Karpas-422 (cell line): ENCODE data around the gene TADA2B. TPM values are rescaled to one million over a fixed set of nuclear protein-coding genes. Genes with fewer than 3 reads are reported as not detected.

Source experiments
- DNase-seq: peaks from one replicate; pipeline ENCODE4 v3.0.0-alpha.2; 2015
- H2AFZ ChIP-seq: fragments of 200-600 bp; sonication (generic); 2 replicates; pipeline ENCODE4 v1.6.1; 2014; ENCODE audit warnings: antibody characterized with exemption, low read length, mixed read lengths
- H3K27ac ChIP-seq: fragments of 200-600 bp; sonication (generic); 2 replicates; pipeline ENCODE4 v1.5.1; 2014; ENCODE audit warnings: mild to moderate bottlenecking, low read length, moderate library complexity
- H3K27me3 ChIP-seq: fragments of 200-600 bp; sonication (generic); 2 replicates; pipeline ENCODE4 v1.6.1; 2014; ENCODE audit warnings: low read length, mixed read lengths
- H3K36me3 ChIP-seq: fragments of 200-600 bp; sonication (generic); 2 replicates; pipeline ENCODE4 v1.6.1; 2014; ENCODE audit warnings: low read length, mixed read lengths; ENCODE audit not compliant: insufficient read depth
- H3K4me1 ChIP-seq: fragments of 200-600 bp; sonication (generic); 2 replicates; pipeline ENCODE4 v1.6.1; 2014; ENCODE audit warnings: mild to moderate bottlenecking, low read length, mixed read lengths
- H3K4me2 ChIP-seq: fragments of 200-600 bp; sonication (generic); 2 replicates; pipeline ENCODE4 v1.6.1; 2014; ENCODE audit warnings: low read length, low read depth, mild to moderate bottlenecking; ENCODE audit not compliant: poor library complexity, severe bottlenecking
- H3K4me3 ChIP-seq: fragments of 200-600 bp; sonication (generic); 2 replicates; pipeline ENCODE4 v1.5.1; 2014; ENCODE audit warnings: mild to moderate bottlenecking, antibody characterized with exemption, low read length, mixed read lengths
- H3K79me2 ChIP-seq: fragments of 200-600 bp; sonication (generic); 2 replicates; pipeline ENCODE4 v1.6.1; 2014; ENCODE audit warnings: mild to moderate bottlenecking, low read length, mixed read lengths
- H3K9ac ChIP-seq: fragments of 200-600 bp; sonication (generic); 2 replicates; pipeline ENCODE4 v1.6.0; 2014; ENCODE audit warnings: low read length
- H3K9me2 ChIP-seq: fragments of 200-600 bp; sonication (generic), shearing (Covaris generic); replicated peaks from 2 replicates; pipeline ENCODE4 v1.6.0; 2014; ENCODE audit warnings: mild to moderate bottlenecking, low read length, moderate library complexity; ENCODE audit not compliant: insufficient read depth
- H3K9me3 ChIP-seq: fragments of 300-700, 200-600 bp; sonication (generic); 2 replicates; pipeline ENCODE4 v1.6.1; 2014; ENCODE audit warnings: low read length, mixed read lengths
- H4K20me1 ChIP-seq: fragments of 200-600 bp; sonication (generic); 2 replicates; pipeline ENCODE4 v1.6.1; 2014; ENCODE audit warnings: mild to moderate bottlenecking, antibody characterized with exemption, low read length, low read depth; ENCODE audit not compliant: insufficient read depth
- total RNA-seq: library from RNA; depleted of rRNA; stranded (reverse); fragments of >200 nt; shearing (Covaris generic); gene quantifications from 2 replicates; pipeline ENCODE4 v1.2.3, GENCODE V29; 2014; ENCODE audit warnings: low replicate concordance; rRNA removed

The TADA2B gene
- total RNA-seq, 1 experiment from 2014 or later: 12.8 TPM

DNA sequence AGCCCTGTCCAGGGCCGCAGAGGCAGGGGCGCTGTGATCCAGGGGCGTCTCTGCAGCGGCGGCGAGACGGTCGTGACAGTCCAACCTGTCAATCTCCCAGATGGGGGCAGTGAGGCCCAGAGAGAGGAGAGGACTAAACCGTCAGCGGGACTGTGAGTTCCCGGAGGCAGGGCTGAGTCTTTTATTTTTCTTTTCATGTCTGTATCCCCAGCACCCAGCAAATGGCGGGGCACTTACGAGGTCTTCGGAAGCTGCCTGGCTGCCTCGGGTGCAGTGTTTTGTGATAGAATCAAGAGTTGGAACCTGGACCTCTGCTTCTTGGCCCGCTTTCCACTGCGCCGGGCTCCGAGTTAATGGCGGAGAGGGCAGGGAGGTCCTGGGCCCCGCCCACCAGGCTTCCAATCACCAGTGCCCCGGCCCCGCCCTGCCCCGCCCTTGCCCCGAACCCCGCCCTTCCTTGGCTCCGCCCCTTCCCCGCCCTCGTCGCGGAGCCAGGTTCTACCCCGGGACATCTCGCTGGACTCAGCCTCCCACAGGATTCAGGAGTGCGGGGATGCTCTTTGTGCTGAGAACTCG lies 59.9 kb downstream of the TADA2B start:
- Histone ChIP-seq H2AFZ (peak overlapping the region; percentile 89; the same call in 1 of the 2 replicates), H3K4me3 (peak overlapping the region; percentile 82), H3K4me1 (peaks cover 27% of the 10 kb centered on the region), H3K79me2 (no peaks in the 10 kb centered on the region), H3K36me3 (no peaks in the 10 kb centered on the region), H3K27me3 (no peaks in the 10 kb centered on the region), H3K9me2 (no peaks in the 10 kb centered on the region), H4K20me1 (no peaks in the 10 kb centered on the region), H3K27ac (no peak overlapping the region), H3K9me3 (no peaks in the 10 kb centered on the region), H3K9ac (peak overlapping the region; percentile 73), H3K4me2 (peak overlapping the region; percentile 99)
- peak; percentile 94 for DNase-seq

DNA sequence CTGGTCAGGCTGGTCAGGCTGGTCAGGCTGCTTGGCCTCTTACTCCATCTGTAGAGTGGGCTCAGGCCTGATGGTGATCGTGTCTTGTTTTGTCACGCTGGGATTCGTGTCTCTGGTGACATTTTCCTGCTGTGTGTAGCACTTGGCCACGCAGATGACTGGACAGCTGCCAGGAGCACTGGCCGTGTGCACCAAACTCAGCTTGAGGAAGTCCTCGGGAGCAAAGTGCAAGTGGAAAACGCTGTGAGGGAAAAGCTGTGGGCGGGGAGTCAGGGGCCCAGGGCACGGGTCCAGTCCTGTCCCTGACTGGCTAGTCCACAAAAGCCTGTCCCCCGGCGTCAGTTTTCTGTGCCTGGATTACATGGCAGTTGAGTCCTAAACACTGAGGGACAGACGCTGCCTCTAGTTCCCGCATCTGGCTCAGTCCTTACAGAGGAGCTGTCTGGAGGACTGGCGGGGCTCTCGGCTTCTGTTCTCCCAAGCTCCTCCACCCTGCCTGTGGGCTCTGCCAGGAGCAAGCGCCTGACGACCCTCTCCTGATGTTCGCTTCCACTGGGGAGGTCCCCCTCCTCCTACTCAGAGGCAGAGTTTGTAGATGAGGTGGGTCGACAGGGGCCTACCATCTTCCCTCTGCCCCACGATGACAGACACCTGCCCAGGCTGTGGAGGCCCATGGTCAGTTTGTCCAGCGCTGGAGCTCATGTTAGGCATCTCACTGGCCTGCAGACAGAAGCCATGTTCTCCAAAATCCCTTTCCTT lies 60.6 kb downstream of the TADA2B start:
- Histone ChIP-seq H3K9ac (no peak overlapping the region), H3K4me1 (peaks cover 27% of the 10 kb centered on the region), H3K79me2 (no peaks in the 10 kb centered on the region), H3K9me3 (no peaks in the 10 kb centered on the region), H2AFZ (no peak overlapping the region), H4K20me1 (no peaks in the 10 kb centered on the region), H3K4me3 (peak overlapping the region; percentile 82; the same call in 1 of the 2 replicates), H3K4me2 (peak overlapping the region; percentile 99), H3K9me2 (no peaks in the 10 kb centered on the region), H3K36me3 (no peaks in the 10 kb centered on the region), H3K27me3 (no peaks in the 10 kb centered on the region), H3K27ac (no peak overlapping the region)
- DNase-seq: no peak

DNA sequence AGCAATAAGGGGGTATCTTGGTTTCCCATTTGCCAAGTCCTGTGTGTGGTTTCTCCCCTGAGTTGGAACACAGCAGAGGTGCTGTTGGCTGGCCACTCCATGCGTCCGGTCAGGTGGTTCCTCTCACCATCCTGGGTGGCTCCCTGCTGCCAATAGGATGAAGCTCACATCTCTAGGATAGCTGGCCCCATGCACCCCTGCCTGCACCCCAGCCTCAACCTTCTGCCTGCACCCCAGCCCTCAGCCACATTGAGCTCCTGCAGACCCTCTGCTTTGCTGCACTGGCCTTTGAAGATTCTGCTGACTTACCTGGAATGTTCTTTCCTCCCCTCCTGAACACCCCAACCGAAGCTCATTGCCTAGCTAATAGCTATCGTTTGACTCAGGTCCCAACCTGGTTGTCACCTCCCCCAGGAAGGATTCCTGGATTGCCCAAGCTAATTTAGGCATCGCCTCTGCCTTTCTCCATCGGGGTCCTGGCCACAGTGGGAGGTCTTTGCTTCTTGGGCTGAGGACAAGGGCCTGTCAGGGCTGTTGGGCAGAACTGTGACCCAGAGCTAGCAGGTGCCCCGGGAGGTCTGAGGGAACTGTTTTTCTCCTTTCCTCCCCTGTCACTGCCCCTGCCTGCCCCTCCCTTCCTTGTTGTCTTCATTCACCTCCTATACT lies 61.3 kb downstream of the TADA2B start:
- Histone ChIP-seq H3K4me1 (peaks cover 27% of the 10 kb centered on the region), H3K9me3 (no peaks in the 10 kb centered on the region), H3K79me2 (no peaks in the 10 kb centered on the region), H3K4me3 (no peak overlapping the region), H2AFZ (no peak overlapping the region), H3K36me3 (no peaks in the 10 kb centered on the region), H3K27ac (no peak overlapping the region), H3K27me3 (no peaks in the 10 kb centered on the region), H3K9me2 (no peaks in the 10 kb centered on the region), H3K4me2 (no peak overlapping the region), H4K20me1 (no peaks in the 10 kb centered on the region), H3K9ac (no peak overlapping the region)
- no peak for DNase-seq

DNA sequence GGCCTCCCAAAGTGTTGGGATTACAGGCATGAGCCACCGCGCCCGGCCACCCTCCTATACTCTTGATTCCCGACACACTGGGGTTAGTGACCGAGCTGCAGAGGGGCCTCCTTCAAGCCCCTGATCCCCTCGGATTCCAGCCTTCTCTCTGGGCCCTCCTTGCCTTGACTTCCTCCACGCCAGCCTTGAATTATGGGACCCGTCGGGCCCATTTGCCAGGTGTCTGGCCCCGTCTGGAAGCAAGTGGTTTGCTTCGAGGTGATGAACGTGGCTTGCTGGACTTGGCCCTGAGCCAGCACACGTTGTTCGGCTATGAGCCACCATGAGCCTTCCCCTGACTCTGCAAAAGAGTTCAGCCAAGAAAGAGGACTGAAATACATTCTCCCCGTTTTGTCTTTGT lies 62.1 kb downstream of the TADA2B start:
- no peak overlapping the region for H3K27ac ChIP-seq
- H3K4me2 ChIP-seq: no peak overlapping the region
- H2AFZ ChIP-seq: no peak overlapping the region
- no peak overlapping the region for H3K4me3 ChIP-seq
- no peak overlapping the region for H3K9ac ChIP-seq
- no peaks in the 10 kb centered on the region for H3K9me3 ChIP-seq
- H3K4me1 ChIP-seq: peaks cover 27% of the 10 kb centered on the region
- no peaks in the 10 kb centered on the region for H3K36me3 ChIP-seq
- no peaks in the 10 kb centered on the region for H3K79me2 ChIP-seq
- H3K9me2 ChIP-seq: no peaks in the 10 kb centered on the region
- DNase-seq: no peak
- no peaks in the 10 kb centered on the region for H4K20me1 ChIP-seq
- no peaks in the 10 kb centered on the region for H3K27me3 ChIP-seq

DNA sequence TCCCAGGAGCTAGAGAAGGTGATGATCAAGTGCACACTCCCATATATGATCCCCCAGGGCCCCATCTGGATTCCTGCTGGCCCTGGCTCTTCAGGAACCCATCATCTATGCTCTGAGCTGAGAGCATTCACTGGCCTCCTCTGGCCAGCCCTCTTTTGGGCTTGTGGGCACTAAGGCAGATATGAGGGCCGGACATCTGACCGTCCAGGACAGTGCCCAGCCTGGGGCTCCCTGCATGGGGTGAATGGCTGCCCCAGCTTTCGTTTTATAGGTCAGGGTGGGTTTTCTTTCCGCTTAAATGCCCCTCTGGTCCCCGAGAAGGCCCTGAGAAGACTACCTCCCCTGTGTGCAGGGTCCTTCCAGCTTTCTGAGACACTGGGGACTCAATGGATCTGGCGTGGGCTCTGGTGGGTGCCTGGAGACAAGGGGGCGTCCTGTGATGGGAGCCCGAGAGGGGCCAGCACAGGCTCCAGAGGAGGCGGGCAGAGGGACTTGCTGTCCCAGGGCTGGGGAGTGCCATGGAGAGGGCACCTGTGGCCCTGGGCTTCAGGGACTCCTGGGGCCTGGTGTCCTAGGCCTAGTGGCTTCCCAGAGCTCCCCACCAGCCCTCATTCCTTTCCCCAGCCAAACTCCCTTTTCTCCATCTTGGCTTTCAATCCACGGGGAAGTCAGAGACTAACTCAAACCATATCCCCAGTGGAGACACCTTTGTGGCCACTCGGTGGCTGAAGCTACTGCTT lies 64.2 kb downstream of the TADA2B start:
- H4K20me1 ChIP-seq: no peaks in the 10 kb centered on the region
- no peak overlapping the region for H3K27ac ChIP-seq
- no peak overlapping the region for H3K4me3 ChIP-seq
- H3K79me2 ChIP-seq: no peaks in the 10 kb centered on the region
- H3K9ac ChIP-seq: no peak overlapping the region
- H3K4me1 ChIP-seq: peaks cover 21% of the 10 kb centered on the region
- no peak overlapping the region for H2AFZ ChIP-seq
- no peaks in the 10 kb centered on the region for H3K9me3 ChIP-seq
- no peaks in the 10 kb centered on the region for H3K36me3 ChIP-seq
- DNase-seq: no peak
- H3K4me2 ChIP-seq: no peak overlapping the region
- H3K27me3 ChIP-seq: no peaks in the 10 kb centered on the region
- H3K9me2 ChIP-seq: no peaks in the 10 kb centered on the region

Other genes with a start within 250 kb of the TADA2B start
- 31.7 and 35.2 TPM in 2 replicates for gene TBC1D14, start 133.5 kb upstream of the TADA2B start, total RNA-seq
- 19.4 and 37.4 TPM in 2 replicates for gene GRPEL1, start 24.7 kb downstream of the TADA2B start, total RNA-seq
- not detected in 2 replicates for gene SORCS2, start 149.2 kb downstream of the TADA2B start, total RNA-seq